GM12874 (cell line): ENCODE measurements around the gene RBP5.

Source experiments
- CTCF ChIP-seq: IDR thresholded peaks from 2 replicates; pipeline ENCODE4 v1.5.1; 2011; ENCODE audit warnings: low read depth, mild to moderate bottlenecking, control low read depth, low read length, moderate library complexity; ENCODE audit not compliant: insufficient read depth

RBP5 gene

GRCh38 chr12:7154042-7154441, 25.4 kb upstream of the RBP5 start:
- no peak for TF ChIP-seq CTCF

GRCh38 chr12:7152818-7153217, 24.1 kb upstream of the RBP5 start:
- TF ChIP-seq CTCF: no peak

GRCh38 chr12:7151532-7151931, 22.8 kb upstream of the RBP5 start:
- TF ChIP-seq CTCF: no peak

GRCh38 chr12:7150841-7151240, 22.2 kb upstream of the RBP5 start:
- no peak for TF ChIP-seq CTCF

GRCh38 chr12:7150356-7150755, 21.7 kb upstream of the RBP5 start:
- TF ChIP-seq CTCF: no peak

GRCh38 chr12:7146906-7147305, 18.2 kb upstream of the RBP5 start:
- TF ChIP-seq CTCF: no peak

- TF ChIP-seq CTCF: no peak
Measured at GRCh38 chr12:7146228-7146627, 17.5 kb upstream of the RBP5 start.

GRCh38 chr12:7145671-7146070, 17.0 kb upstream of the RBP5 start:
- no peak for TF ChIP-seq CTCF
